Uterus (tissue), 4 donors: ENCODE data around the gene COL10A1. TPM values are rescaled to one million over a fixed set of nuclear protein-coding genes. Genes with fewer than 3 reads are reported as not detected.

Experiments
- DNase-seq, 2 donors: peaks; one replicate each; pipeline ENCODE4 v3.0.0-alpha.2; 2019 to 2020
- H3K27ac ChIP-seq, 2 donors: fragments of 200-600 bp; sonication (generic); 1 replicate in 1 of 2; 2 replicates in 1 of 2; pipeline ENCODE4 v1.5.1; 2016 to 2018
- H3K27me3 ChIP-seq, 2 donors: fragments of 200-600 bp; sonication (generic); one replicate each; pipeline ENCODE4 v1.5.1; 2018 to 2019; ENCODE audit warnings: control low read depth in 1 of 2
- H3K36me3 ChIP-seq, 2 donors: fragments of 200-600 bp; sonication (generic); one replicate each; pipeline ENCODE4 v1.5.1; 2019; ENCODE audit warnings: control low read depth in 1 of 2
- H3K4me1 ChIP-seq, 2 donors: fragments of 200-600 bp; sonication (generic); one replicate each; pipeline ENCODE4 v1.5.1; 2018 to 2019; ENCODE audit warnings: control low read depth in 1 of 2
- H3K4me3 ChIP-seq, 2 donors: fragments of 200-600 bp; sonication (generic); 1 replicate in 1 of 2; 2 replicates in 1 of 2; pipeline ENCODE4 v1.5.1; 2018 to 2019; ENCODE audit warnings: mild to moderate bottlenecking in 1 of 2
- H3K9me3 ChIP-seq, 2 donors: fragments of 200-600 bp; sonication (generic); one replicate each; pipeline ENCODE4 v1.5.1; 2019; ENCODE audit warnings: control low read depth in 1 of 2
- CTCF ChIP-seq, 4 experiments: fragments of 200-600 bp in 2 of 4; fragments of 450-650 bp in 2 of 4; sonication (generic) in 2 of 4; IDR thresholded peaks; one replicate each; pipeline ENCODE4 v1.5.1; 2016 to 2019; ENCODE audit warnings: antibody characterized with exemption in 4 of 4, mild to moderate bottlenecking in 2 of 4, moderate library complexity in 1 of 4
- POLR2A ChIP-seq, 2 donors: fragments of 450-650 bp; IDR thresholded peaks; one replicate each; pipeline ENCODE4 v1.6.1; 2016; ENCODE audit warnings: antibody characterized with exemption in 2 of 2, mild to moderate bottlenecking in 1 of 2, moderate library complexity in 1 of 2
- intact Hi-C: fragments of 100-400 bp; cut with DNase I; formaldehyde crosslinking; loops from one replicate; pipeline ENCODE4 v1.15.1; 2023; ENCODE audit warnings: low total_unique reads
- total RNA-seq, 4 donors: library from RNA; depleted of rRNA in 3 of 4; stranded (reverse); fragments of >200 nt in 3 of 4; gene quantifications; one replicate each; pipeline versions ENCODE4 v1.1.0 to v1.2.4, GENCODE V29; 2014 to 2023
- donor health status: DM: yes; HTN: yes; CAD: no.

Gene COL10A1
- total RNA-seq, 4 donors from 2014 or later, result 0.07 TPM; not detected in 3

- H3K4me3 ChIP-seq, result no peak overlapping the region
- DNase-seq, result no peak
- no peaks in the 10 kb centered on the region for H3K9me3 ChIP-seq
- intact Hi-C loops, result no loop called here
- TF ChIP-seq CTCF (IDR thresholded peaks at IDR 0.05) (no peak), POLR2A (IDR thresholded peaks at IDR 0.05) (no peak)
- no peaks in the 10 kb centered on the region for H3K4me1 ChIP-seq
- no peaks in the 10 kb centered on the region for H3K27me3 ChIP-seq
- no peaks in the 10 kb centered on the region for H3K36me3 ChIP-seq
- no peak overlapping the region for H3K27ac ChIP-seq
Observed at GRCh38 chr6:116168148-116168547, 42.2 kb upstream of the COL10A1 start.

GRCh38 chr6:116166369-116166768 lies 40.4 kb upstream of the COL10A1 start:
- Histone ChIP-seq H3K4me3 (no peak overlapping the region), H3K9me3 (no peaks in the 10 kb centered on the region), H3K27me3 (no peaks in the 10 kb centered on the region), H3K36me3 (no peaks in the 10 kb centered on the region), H3K27ac (no peak overlapping the region), H3K4me1 (no peaks in the 10 kb centered on the region)
- TF ChIP-seq POLR2A (IDR thresholded peaks at IDR 0.05) (no peak), CTCF (IDR thresholded peaks at IDR 0.05) (no peak)
- intact Hi-C loops, result no loop called here
- DNase-seq, result no peak

GRCh38 chr6:116165596-116165995 lies 39.7 kb upstream of the COL10A1 start:
- Histone ChIP-seq H3K4me3 (no peak overlapping the region), H3K9me3 (no peaks in the 10 kb centered on the region), H3K4me1 (no peaks in the 10 kb centered on the region), H3K27me3 (no peaks in the 10 kb centered on the region), H3K27ac (no peak overlapping the region), H3K36me3 (no peaks in the 10 kb centered on the region)
- TF ChIP-seq CTCF (IDR thresholded peaks at IDR 0.05) (no peak), POLR2A (IDR thresholded peaks at IDR 0.05) (no peak)
- intact Hi-C loops, result no loop called here
- no peak for DNase-seq

GRCh38 chr6:116159782-116160524 lies 34.0 kb upstream of the COL10A1 start:
- H3K4me3 ChIP-seq, result no peak overlapping the region
- no peaks in the 10 kb centered on the region for H3K4me1 ChIP-seq
- no peak overlapping the region for H3K27ac ChIP-seq
- H3K27me3 ChIP-seq, result no peaks in the 10 kb centered on the region
- DNase-seq, result no peak
- no peaks in the 10 kb centered on the region for H3K9me3 ChIP-seq
- no peaks in the 10 kb centered on the region for H3K36me3 ChIP-seq
- TF ChIP-seq POLR2A (IDR thresholded peaks at IDR 0.05), result no peak
- no peak for TF ChIP-seq CTCF (IDR thresholded peaks at IDR 0.05)
- intact Hi-C loops, result no loop called here

- intact Hi-C loops, result no loop called here
- H3K36me3 ChIP-seq, result no peaks in the 10 kb centered on the region
Observed at GRCh38 chr6:116158641-116159040, 32.7 kb upstream of the COL10A1 start.

More at GRCh38 chr6:116158641-116159040, 32.7 kb upstream of the COL10A1 start:
- H3K4me3 ChIP-seq, result no peak overlapping the region
- DNase-seq, result no peak
- TF ChIP-seq POLR2A (IDR thresholded peaks at IDR 0.05), result no peak
- no peak for TF ChIP-seq CTCF (IDR thresholded peaks at IDR 0.05)
- no peaks in the 10 kb centered on the region for H3K27me3 ChIP-seq
- H3K9me3 ChIP-seq, result no peaks in the 10 kb centered on the region
- H3K4me1 ChIP-seq, result no peaks in the 10 kb centered on the region
- no peak overlapping the region for H3K27ac ChIP-seq
